Transverse colon (tissue), 4 donors: ENCODE data around the gene CACNA2D1. TPM values are rescaled to one million over a fixed set of nuclear protein-coding genes. Genes with fewer than 3 reads are reported as not detected.

ENCODE experiments used
- DNase-seq: peaks from one replicate; pipeline ENCODE4 v3.0.0-alpha.2; 2019
- H3K27ac ChIP-seq, 4 donors: fragments of 200-600 bp; sonication (generic); 2 replicates each; pipeline ENCODE4 v1.5.1; 2016 to 2018; ENCODE audit warnings: inconsistent platforms in 4 of 4
- H3K27me3 ChIP-seq: fragments of 200-600 bp; sonication (generic); 2 replicates; pipeline ENCODE4 v1.5.1; 2017; ENCODE audit warnings: inconsistent platforms
- H3K36me3 ChIP-seq, 4 donors: fragments of 200-600 bp; sonication (generic); 2 replicates each; pipeline ENCODE4 v1.5.1; 2017 to 2019; ENCODE audit warnings: inconsistent platforms in 4 of 4
- H3K4me1 ChIP-seq, 4 donors: fragments of 200-600 bp; sonication (generic); 2 replicates each; pipeline ENCODE4 v1.5.1; 2017 to 2020; ENCODE audit warnings: inconsistent platforms in 4 of 4
- H3K4me3 ChIP-seq, 4 donors: fragments of 200-600 bp; sonication (generic); 1 replicate in 1 of 4; 2 replicates in 3 of 4; pipeline versions ENCODE4 v1.5.1 to v1.6.1; 2017 to 2019; ENCODE audit warnings: inconsistent platforms in 4 of 4
- H3K9me3 ChIP-seq, 2 donors: fragments of 200-600 bp; sonication (generic); 2 replicates each; pipeline ENCODE4 v1.5.1; 2017 to 2019; ENCODE audit warnings: inconsistent platforms in 2 of 2
- EP300 ChIP-seq: sonication (generic); formaldehyde crosslinking; IDR thresholded peaks from one replicate; pipeline ENCODE4 v1.6.1; 2017; ENCODE audit warnings: antibody characterized with exemption, low read depth
- POLR2A ChIP-seq: fragments of 450-650 bp; IDR thresholded peaks from one replicate; pipeline ENCODE4 v1.6.1; 2016; ENCODE audit warnings: antibody characterized with exemption, mild to moderate bottlenecking, moderate library complexity
- POLR2AphosphoS5 ChIP-seq, 3 donors: sonication (generic); formaldehyde crosslinking; IDR thresholded peaks; one replicate each; pipeline ENCODE4 v1.6.1; 2016; ENCODE audit warnings: antibody characterized with exemption in 3 of 3
- WGBS, 2 donors: methylation state at CpG; one replicate each; pipeline ENCODE4 v1.1.5; 2018; ENCODE audit warnings: low coverage in 1 of 2; 5-methylcytosine and 5-hydroxymethylcytosine counted together
- in situ Hi-C, 4 donors: fragments of 200-750 bp; cut with MboI; loops; one replicate each; pipeline versions ENCODE4 v1.15.0 to v1.15.1; 2017; ENCODE audit warnings: low sequenced_read_pairs in 3 of 4, low pct_ligation_motif_present in 1 of 4, low pct_unique_long_range_greater_than_20kb in 1 of 4
- intact Hi-C: fragments of 100-400 bp; cut with DNase I; formaldehyde crosslinking; loops from one replicate; pipeline ENCODE4 v1.15.1; 2023; ENCODE audit warnings: low total_unique reads
- total RNA-seq, 4 donors: library from RNA; depleted of rRNA; stranded (reverse); fragments of >200 nt; gene quantifications; one replicate each; pipeline ENCODE4 v1.1.0, GENCODE V29; 2016
- TF ChIP-seq, protein P1 (sequence below), 5 experiments: fragments of 200-600 bp in 3 of 5; fragments of 450-650 bp in 2 of 5; sonication (generic) in 3 of 5; IDR thresholded peaks; 1 replicate in 2 of 5; 2 replicates in 3 of 5; pipeline ENCODE4 v1.5.1; 2016 to 2017; ENCODE audit warnings: antibody characterized with exemption in 5 of 5, inconsistent platforms in 3 of 5, mild to moderate bottlenecking in 2 of 5, moderate library complexity in 1 of 5

CACNA2D1 gene
- total RNA-seq, 4 donors from 2014 or later = 11.0 to 126 (median 22.9) TPM

GRCh38 chr7:81908220-81908619 lies 535.4 kb downstream of the CACNA2D1 start:
- Histone ChIP-seq H3K4me3 (no peak overlapping the region), H3K9me3 (no peaks in the 10 kb centered on the region), H3K27me3 (no peaks in the 10 kb centered on the region), H3K36me3 (no peaks in the 10 kb centered on the region), H3K4me1 (no peaks in the 10 kb centered on the region), H3K27ac (no peak overlapping the region)
- TF ChIP-seq POLR2AphosphoS5 (IDR thresholded peaks at IDR 0.05) = no peak
- TF ChIP-seq, protein P1, sequence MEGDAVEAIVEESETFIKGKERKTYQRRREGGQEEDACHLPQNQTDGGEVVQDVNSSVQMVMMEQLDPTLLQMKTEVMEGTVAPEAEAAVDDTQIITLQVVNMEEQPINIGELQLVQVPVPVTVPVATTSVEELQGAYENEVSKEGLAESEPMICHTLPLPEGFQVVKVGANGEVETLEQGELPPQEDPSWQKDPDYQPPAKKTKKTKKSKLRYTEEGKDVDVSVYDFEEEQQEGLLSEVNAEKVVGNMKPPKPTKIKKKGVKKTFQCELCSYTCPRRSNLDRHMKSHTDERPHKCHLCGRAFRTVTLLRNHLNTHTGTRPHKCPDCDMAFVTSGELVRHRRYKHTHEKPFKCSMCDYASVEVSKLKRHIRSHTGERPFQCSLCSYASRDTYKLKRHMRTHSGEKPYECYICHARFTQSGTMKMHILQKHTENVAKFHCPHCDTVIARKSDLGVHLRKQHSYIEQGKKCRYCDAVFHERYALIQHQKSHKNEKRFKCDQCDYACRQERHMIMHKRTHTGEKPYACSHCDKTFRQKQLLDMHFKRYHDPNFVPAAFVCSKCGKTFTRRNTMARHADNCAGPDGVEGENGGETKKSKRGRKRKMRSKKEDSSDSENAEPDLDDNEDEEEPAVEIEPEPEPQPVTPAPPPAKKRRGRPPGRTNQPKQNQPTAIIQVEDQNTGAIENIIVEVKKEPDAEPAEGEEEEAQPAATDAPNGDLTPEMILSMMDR (IDR thresholded peaks at IDR 0.05) = no peak
- no peak for TF ChIP-seq EP300
- no peak for TF ChIP-seq POLR2A
- WGBS, 2 donors = 32 to 40% methylated on average over 2 of the region's 2 CpGs
- intact Hi-C loops = no loop called here
- in situ Hi-C loops = no loop called here
- DNase-seq = no peak

- TF ChIP-seq EP300 (no peak), POLR2A (no peak), POLR2AphosphoS5 (IDR thresholded peaks at IDR 0.05) (no peak)
- TF ChIP-seq, protein P1 (IDR thresholded peaks at IDR 0.05) = no peak
- no peaks in the 10 kb centered on the region for H3K27me3 ChIP-seq
- intact Hi-C loops (no loop called here), in situ Hi-C loops (no loop called here)
- H3K4me3 ChIP-seq = no peak overlapping the region
- no peaks in the 10 kb centered on the region for H3K36me3 ChIP-seq
- no peak overlapping the region for H3K27ac ChIP-seq
- 96% methylated on average over 2 of the region's 2 CpGs; no CpG with 5 or more reads in 1 of the 2 donors for WGBS, 2 donors
- H3K9me3 ChIP-seq = no peaks in the 10 kb centered on the region
- no peaks in the 10 kb centered on the region for H3K4me1 ChIP-seq
- DNase-seq = no peak
Observed at GRCh38 chr7:81903115-81903514, 540.5 kb downstream of the CACNA2D1 start.

DNA sequence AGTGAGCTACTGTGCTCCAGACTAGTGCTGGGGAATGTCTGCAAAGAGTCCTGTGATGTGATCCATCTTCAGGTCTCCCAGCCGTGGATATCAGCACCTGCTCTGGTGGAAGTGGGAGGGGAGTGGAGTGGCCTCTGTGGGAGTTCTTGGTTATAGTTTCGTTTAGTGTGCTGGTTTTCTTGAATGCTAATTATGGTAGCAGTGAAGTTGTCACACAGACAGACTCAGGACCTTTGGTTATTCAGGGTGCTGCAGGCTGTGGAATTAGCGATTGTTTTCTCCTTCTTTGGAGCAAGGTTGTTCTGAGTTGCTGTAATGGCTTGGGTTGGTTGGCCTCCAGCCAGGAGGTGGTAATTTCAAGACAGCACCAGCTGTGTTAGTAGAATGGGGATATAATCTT lies 541.0 kb downstream of the CACNA2D1 start:
- H3K4me3 ChIP-seq = no peak overlapping the region
- 67 to 79% methylated on average over 2 to 3 of the region's 3 CpGs for WGBS, 2 donors
- no peak overlapping the region for H3K27ac ChIP-seq
- no peaks in the 10 kb centered on the region for H3K9me3 ChIP-seq
- no peak for DNase-seq
- intact Hi-C loops (no loop called here), in situ Hi-C loops (no loop called here)
- H3K36me3 ChIP-seq = no peaks in the 10 kb centered on the region
- TF ChIP-seq POLR2A (no peak), POLR2AphosphoS5 (IDR thresholded peaks at IDR 0.05) (no peak), EP300 (no peak)
- TF ChIP-seq, protein P1 (IDR thresholded peaks at IDR 0.05) = no peak
- no peaks in the 10 kb centered on the region for H3K4me1 ChIP-seq
- no peaks in the 10 kb centered on the region for H3K27me3 ChIP-seq
